Frontal cortex (tissue), 4 donors: Measurements from ENCODE around the gene NEU1. TPM values are rescaled to one million over a fixed set of nuclear protein-coding genes. Genes with fewer than 3 reads are reported as not detected.

Experiments
- DNase-seq, 2 donors: peaks; one replicate each; pipeline ENCODE4 v3.0.0; 2012; ENCODE audit warnings: low spot score in 2 of 2
- FAIRE-seq: peaks from 2 replicates; lab custom pipeline; 2012; peaks lifted over from hg19 to GRCh38; lab: Jason Lieb, UNC
- total RNA-seq: library from RNA; depleted of rRNA; stranded (reverse); fragments of >200 nt; gene quantifications from one replicate; pipeline ENCODE4 v1.2.3, GENCODE V29; 2014
- donor health status: control.
- donor health status: control.
- donor health status: control.

NEU1 gene
- total RNA-seq, 1 donor from 2014 or later = 19.6 TPM

DNA sequence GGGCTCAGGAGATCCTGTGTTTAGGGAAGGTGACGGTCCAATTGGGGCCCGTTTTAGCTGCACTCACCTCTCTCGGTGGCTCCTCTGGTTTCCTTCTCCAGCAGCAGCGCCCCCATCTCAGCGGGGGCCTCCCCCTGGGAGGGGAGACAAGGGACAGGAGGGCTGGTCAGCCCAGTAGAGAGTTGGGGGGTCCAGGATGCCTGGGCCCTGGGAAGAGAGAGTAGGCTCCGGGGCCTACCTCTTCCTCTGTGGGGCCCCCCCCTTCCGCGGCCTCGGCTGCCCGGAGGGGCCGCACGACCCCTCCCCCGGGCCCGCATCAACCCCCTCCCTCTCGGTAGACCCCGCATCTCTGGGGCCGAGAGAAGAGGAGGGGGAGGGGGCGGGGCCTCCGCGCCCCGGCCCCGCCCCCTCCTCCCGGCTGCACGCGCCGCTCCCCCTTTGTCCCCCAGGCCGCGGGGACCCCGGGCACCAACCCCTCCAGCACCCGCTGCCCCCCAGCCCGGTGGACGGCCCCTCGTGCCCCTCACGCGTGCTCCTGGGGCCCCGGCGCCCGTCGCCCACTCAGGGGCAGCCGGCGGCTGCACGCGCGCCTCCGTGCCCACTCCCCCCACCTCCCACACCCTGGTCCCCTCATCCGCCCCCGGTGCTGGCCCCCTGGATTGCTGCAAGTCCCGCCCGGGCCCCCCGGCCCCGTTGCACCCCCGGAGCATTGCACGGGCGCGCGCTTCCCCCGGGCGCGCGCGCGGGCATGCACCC, 34.4 kb upstream of the NEU1 start:
- DNase-seq = peak in 1 of 2 donors; percentile 60
- FAIRE-seq = no peak

DNA sequence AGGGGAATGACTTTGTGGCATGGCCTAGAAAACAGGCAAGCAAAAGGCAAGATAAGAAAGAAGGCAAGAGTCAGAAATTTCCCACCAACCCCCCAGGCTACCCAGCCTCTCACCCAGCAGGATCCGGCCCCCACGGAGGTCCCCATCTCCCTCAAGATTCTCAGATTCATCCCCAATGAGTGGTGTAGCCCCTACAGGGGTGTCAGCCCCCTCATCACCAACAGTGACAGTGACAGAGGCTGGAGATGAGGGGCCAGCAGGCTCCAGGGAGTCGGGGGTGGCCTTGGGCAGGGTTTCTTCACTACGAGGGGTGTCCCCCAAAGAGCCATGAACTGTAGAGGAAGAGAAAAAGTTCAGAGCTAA, 33.9 kb upstream of the NEU1 start:
- no peak for DNase-seq
- FAIRE-seq = no peak

DNA sequence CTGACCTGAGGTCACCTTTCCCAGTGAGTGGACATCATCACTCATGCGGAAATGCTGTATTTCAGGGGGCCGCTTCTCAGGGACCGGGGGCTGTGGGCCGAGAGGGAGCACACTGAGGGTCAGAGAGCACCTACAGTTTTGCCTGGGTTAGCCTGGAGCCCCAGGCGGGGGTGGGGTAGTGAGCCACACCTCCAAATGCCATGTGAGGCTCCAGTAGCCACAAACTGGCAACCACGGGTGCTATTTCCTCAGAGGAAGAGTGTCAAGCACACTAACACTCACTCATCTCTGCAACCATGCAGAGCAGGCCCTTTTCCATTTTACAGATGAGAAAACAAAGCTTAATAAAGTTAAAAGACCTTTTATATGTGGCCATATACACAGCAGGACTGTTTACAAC, 30.2 kb upstream of the NEU1 start:
- no peak for DNase-seq
- FAIRE-seq = no peak

DNA sequence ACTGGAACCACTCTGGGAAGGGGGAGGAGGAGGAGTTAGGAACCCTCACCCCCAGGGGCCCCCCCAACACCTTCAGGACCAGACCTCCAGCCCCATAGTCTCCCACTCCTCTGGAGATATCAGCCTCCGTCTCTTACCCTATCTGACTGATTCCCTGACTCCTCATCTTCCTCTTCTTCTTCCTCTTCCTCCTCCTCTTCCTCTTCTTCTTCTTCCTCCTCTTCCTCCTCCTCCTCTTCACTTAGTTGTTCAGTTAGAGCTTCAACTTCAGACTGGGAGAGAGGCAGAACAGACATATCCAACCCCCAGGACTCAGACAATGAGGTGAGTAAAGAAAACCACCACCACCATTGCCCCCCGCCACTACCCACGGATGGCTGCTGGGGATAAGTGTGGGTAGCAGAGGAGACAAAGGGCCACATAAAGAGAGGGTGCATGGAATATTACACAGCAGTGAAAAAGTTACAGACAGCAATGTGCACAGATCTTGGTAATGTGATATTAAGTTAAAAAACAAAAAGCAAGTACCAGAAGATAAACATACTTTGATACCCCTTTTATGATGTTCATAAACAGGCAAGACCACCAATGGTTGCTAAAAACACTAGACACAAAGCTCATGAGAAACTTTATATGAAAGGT, 26.8 kb upstream of the NEU1 start:
- no peak for FAIRE-seq

DNA sequence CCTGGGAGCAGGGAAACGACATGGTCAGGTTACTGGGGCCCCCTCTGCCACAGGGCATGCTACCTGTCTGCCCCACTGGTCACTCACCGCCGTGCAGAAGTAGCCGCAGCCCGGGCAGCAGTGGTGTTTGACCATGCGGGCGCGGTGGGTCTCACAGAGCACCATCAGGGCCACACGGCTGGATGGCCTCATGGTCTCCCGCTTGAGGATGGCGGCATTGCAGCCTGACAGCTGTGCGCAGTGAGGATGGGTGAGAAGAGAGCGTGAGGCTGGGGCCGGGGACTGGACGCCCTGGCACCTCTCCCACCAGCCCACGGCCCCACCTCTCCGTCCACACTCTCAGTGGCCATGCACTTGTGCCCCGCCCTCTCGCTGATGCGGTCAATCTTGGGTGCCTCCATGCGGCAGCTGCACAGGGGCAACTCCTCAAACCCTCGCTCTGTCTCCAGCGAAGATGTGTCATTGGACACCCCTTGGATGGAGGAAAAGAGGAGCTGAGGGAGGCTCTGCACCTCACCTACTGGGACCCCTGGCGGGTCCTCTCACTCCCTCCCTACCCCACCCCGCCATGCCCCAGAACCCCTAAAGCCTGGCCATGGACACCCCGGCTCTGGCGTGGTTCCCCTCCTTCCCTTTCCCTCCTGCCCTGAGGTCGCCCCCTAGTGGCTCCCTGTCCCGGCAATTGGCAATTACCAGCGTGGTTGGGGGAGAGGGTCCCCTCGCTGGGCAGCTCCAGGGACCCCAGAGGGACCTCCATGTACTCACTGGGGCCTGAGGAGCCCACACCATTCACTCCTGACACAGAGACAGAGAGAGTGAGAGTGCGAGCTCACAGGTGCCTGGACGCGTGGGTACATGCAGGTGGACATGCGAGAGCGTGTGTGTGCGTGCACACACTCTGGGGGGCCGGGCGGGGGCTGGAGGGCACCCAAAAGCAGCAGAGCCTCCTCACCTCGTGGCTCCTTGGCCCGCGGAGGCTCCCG, 25.9 kb upstream of the NEU1 start:
- peak in 1 of 2 donors; percentile 64 for DNase-seq
- no peak for FAIRE-seq

More for the DNA sequence above, 26.8 kb upstream of the NEU1 start:
- DNase-seq = no peak

DNA sequence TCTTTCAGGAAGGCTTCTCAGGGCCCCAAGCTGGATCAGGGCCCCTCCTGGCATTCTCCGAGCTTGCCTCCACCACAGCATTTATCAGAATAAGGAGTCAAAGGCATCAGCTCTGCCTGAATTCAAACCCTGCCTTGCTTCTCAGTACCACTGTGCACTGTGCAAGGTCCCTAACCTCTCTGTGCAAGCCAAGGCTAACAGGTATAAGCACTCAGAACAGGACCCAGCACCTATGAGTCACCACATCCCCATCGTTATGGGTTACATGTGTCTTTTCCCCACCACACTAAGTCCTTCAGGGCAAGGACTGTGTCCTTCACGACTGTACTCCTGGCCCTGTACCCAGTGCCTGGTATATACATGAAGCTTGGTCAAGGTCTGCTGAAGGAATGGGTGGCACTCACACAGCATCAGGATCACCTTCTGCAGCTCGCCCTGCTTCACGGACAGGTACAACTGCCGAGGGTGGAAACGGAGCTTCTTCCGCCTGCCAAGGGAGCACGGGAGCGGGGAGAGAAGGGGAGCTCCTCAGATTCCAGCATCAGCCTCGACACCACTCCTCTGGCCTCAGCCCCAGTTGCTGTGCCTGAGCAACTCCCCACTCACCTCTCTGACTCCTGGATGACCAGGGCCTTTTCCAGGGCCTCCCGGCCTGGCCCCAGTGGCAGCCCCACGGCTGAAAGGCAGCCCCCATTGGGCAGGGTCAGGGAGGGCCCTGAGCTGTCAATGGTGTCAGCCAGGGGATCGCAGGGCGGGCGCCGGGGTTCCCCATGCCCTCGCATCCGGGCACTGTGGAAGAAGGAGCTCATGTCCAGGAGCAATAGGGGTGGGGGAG, 24.8 kb upstream of the NEU1 start:
- DNase-seq (no peak), FAIRE-seq (no peak)

DNA sequence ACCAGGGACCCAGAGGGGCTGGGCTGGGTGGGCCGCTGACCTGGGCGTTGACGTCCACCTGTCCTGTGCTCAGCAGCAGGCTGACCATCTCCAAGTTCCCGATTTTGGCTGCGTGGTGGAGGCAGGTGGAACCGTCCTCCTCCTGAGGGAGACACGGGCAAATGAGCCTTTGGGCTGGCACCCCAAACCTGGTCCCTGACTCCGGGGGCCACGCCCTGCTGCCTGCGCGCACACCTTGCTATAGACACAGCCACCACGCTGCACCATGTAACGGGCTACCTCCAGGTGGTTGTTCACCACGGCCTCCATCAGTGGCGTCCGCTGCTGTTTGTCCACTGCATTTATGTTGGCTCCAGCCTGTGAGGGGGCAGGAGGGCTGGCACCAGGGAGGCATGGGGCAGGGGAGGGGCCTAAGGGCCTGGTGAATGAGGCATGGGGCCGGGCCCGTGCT, 23.9 kb upstream of the NEU1 start:
- FAIRE-seq (no peak), DNase-seq (no peak)

DNA sequence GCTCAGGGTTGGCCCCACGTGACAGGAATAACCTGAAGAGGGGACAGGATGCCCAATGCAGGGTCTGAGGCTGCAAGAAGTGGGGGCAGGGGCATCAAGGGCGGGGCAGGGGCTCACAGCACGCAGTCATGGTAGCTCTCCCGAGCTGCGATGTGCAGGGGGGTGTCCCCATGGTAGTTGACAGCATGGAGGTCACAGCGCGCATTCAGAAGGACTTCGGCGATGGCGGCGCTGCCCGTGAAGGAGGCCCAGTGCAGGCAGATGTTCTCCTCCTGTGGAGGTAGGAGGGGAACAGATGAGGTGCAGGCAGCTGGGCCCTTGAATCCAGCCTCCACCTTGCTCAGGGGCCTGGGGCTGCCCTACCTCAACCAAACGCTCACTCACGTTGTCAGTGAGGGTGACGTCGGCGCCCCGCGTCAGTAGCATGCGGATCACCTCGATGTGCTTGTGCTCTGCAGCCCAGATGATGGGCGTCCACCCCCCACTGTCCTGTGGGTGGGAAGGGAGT, 22.0 kb upstream of the NEU1 start:
- no peak for DNase-seq
- no peak for FAIRE-seq

DNA sequence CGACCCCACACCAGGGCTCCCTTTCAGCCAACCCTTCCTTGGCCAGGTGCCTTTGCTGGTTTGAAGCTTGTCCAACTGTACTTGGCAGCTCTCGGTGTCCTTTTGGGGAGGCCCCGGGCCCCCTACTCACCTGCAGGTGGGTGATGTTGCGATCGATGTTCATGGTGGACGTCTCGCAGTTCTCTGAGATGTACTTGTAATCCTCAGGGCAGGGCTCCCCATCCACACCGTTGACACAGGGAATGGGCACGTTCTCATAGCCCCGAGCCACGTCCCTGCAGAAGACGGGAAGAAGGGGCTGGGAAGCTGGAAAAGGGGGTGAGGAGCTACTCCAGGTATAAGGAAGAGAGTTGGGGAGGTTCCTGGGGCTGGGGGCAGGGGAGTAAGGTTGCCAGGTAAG, 21.1 kb upstream of the NEU1 start:
- FAIRE-seq = no peak
- no peak for DNase-seq

DNA sequence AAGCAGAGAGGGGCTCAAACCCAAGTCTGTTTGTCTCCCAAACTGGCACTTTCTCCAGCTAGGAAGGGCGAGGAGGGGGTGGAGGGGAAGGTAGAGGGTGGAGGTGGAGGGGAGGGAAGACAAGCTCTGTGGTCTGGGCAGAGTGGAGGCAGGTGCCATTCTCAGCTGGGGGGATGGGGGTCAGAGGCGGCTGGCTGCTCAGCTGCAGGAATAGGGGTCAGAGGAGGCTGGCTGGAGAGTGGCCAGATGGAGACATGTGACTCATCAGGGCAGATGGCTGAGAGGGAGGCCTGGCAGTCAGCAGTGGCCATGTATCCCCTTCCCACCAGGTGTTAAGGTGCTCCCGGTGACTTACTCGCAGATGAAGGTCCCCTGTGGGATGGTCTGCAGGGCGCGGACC, 19.7 kb upstream of the NEU1 start:
- FAIRE-seq (no peak), DNase-seq (peak in 1 of 2 donors; percentile 41)

DNA sequence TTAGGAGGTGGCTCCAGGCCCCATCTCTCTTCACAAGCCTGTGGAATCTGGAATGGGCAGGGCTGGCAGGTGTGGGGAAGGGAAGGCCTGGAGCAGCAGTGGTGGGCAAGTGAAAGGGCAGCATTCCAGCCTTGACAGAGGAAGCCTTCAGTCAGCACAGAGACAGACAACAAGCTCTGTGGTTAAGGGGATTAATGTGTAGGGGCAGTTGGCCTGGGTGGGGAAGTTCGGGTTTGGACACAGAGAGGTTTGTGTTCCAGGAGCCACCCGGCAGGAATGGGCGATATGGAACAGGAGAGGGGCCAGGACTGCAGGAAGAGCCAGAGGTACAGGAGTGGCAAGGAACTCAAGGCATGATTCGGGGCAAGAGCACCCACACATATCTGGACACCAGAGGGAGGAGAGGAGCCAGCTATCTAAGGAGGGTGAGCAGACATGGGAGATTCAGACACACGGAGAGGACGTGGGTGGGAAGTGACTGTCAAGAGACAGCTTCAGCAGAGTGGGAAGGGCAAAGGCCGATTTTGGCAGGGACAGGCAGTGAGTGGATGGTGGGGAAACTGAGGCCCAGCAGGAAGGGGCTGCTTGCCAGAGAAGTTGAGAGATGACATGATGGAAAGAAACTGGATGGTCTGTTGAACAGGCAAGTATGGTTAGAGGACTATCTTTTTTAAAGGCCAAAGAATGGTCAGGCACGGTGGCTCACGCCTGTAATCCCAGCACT, 18.7 kb upstream of the NEU1 start:
- FAIRE-seq = no peak
- DNase-seq = no peak

DNA sequence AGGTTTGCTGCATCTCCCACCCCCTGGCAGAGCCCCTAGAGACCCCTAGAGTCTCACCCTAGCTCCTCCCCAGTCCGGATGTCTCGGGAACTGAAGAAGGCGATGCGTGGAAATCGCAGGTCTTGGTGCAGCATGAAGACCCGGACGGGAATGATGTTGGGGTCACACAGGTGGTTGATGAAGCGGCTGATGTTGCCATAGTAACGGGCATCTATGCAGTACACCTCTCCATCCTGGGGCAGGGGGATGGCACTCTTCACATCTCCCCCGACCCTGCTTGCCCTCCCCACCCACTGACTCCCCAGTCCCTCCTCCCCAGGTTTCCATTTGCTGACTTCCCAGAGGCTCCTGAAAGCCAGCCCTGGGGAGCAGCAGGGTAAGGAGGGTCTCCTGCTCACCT, 18.0 kb upstream of the NEU1 start:
- DNase-seq (no peak), FAIRE-seq (no peak)

DNA sequence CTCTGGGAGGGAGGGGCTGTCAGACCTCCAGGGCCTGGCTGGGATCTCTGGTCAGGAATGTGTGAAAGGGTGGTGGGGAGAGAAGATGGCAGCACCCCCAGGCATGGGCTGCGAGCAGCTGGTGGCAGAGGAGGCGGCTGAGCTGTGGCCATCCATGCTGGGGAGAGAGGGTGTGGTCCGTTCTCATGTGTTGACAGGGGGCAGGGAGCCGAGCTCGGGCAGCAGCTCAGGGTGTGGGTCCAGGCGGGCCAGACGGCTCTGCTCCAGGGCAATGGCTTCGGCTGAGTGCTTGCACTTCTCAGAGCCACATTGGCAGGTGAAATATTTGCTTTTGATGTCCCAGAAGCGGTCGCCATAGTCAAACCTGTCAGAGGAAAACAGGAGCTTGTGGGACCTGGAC, 17.3 kb upstream of the NEU1 start:
- no peak for FAIRE-seq
- DNase-seq = no peak

DNA sequence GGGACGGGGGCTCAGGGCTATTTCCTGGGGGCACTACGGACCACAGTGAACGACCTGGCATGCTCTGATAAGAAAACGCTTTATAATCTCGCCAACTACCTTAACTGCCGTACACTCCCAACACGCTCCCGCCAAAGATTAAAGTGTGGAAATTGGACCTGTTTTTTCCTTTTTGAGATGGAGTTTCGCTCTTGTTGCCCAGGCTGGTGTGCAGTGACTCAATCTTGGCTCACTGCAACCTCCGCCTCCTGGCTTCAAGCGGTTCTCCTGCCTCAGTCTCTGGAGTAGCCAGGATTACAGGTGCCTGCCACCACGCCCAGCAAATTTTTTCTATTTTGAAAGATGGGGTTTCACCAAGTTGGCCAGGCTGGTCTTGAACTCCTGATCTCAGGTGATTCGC, 16.5 kb upstream of the NEU1 start:
- DNase-seq (no peak), FAIRE-seq (no peak)

DNA sequence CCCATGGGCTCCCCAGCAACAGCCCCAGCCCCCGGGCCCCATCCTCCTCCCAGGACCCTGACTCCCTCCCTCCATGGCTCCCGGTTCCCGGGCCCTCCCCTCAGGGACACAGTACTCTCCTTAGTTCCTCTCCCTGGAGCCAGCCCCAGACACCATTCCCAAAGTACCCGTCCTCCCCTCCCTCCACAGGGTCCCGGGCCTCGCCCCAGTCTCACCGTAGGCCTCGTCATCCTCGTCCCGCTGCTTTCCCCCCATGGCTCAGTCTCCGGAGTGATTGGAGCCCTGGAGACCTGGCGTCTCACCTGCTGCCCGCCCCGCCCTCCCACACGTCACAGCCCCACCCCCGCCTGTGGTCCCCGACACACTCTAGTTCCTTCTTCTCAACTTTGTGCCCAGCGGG, 16.1 kb upstream of the NEU1 start, which contains the start of gene SLC44A4:
SLC44A4 (minus strand) TSS at position 272 of the 400 bp plus-strand sequence; CDS start at position 255, 17 bp downstream.
- no peak for FAIRE-seq
- no peak for DNase-seq

DNA sequence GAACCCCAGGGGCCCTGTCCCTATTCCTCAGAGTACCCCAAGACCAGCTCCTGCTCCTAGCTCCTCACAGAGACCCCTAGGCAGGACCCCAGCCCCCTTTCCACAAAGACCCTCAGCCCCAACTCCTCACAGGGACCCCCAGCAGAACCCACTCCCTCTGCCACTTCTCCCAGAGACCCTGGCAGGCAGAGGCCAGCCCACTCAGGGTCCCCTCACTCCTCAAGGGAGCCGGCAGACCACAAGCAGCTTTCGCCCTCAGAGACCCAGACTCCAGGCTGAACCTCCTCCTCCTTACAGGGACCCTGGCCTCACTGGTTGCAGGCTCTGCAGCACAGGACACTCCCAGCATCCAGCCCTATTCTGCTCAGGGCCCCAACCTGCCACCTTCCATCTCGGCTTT, 15.6 kb upstream of the NEU1 start:
- no peak for FAIRE-seq
- no peak for DNase-seq

DNA sequence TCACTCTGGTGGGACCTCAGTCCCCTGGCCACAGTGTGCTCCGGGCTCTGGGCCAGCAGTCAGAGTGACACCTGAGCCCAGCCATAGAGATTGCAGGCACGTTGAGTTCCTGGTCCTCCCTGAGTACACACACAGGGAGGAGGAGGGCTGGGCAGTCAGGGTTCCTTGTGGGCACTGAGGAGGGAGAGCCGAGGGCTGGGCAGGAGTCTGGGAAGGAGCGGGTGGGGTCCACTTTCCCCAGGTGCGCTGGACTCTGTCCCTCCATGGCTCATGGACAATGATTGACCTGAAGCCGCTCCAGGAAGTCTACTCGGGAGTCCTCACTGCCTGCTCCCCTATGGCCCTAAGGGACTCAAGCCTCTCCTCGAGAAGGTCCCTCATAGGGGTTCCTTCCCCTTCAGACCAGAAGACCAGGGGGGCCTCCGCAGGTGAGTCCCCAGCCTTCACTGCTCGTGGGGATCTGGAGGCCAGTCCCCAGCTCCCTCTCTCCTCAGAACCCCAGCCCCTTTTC, 15.1 kb upstream of the NEU1 start:
- FAIRE-seq (no peak), DNase-seq (no peak)

DNA sequence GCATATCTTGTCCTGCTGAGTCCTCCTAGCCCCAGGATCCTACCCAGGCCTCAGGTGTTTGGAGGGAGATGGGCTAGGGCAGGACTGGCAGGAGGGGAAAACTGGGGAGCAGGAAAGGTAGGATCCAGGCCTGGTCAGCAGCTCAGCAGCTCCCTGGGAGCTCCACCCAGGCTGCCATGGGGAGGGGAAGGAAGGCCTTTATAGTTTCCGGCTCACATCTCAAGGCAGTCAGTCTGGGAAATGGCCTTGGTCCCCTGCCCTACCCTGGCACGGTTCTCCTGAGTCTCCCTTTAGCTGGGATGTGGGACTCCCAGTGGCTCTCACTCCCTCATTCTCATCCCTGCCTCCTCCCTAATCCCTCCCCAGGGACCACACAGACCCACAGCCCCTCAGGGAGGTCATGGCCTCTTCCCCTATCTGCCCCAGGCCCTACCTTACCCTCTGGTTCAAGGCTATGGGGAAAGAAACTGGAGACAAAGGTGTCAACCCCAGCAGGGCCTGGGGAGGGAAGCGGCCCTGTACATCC, 14.6 kb upstream of the NEU1 start:
- FAIRE-seq = no peak
- no peak for DNase-seq
